HEK293 (cell line): ENCODE results near the gene PKD2L1.

Experiments
- GLIS1 ChIP-seq: fragments of 450-650 bp; formaldehyde crosslinking; IDR thresholded peaks from 2 replicates; pipeline ENCODE4 v1.5.1; 2016; ENCODE audit warnings: missing biosample characterization, missing genetic modification characterization
- HOXC10 ChIP-seq: sonication (generic); formaldehyde crosslinking; IDR thresholded peaks from 2 replicates; pipeline ENCODE4 v1.8.1; 2023; ENCODE audit warnings: mild to moderate bottlenecking, missing genetic modification reagents
- KLF8 ChIP-seq: fragments of 450-650 bp; formaldehyde crosslinking; IDR thresholded peaks from 2 replicates; pipeline ENCODE4 v1.5.1; 2016; ENCODE audit warnings: missing biosample characterization, missing genetic modification characterization
- KLF9 ChIP-seq: fragments of 450-650 bp; formaldehyde crosslinking; IDR thresholded peaks from 2 replicates; pipeline ENCODE4 v1.5.1; 2016; ENCODE audit warnings: missing biosample characterization, missing genetic modification characterization, low read depth
- OVOL3 ChIP-seq: fragments of 450-650 bp; formaldehyde crosslinking; IDR thresholded peaks from 2 replicates; pipeline ENCODE4 v1.5.1; 2016; ENCODE audit warnings: missing biosample characterization, missing genetic modification characterization
- ZBTB17 ChIP-seq: fragments of 450-650 bp; formaldehyde crosslinking; IDR thresholded peaks from 2 replicates; pipeline ENCODE4 v1.5.1; 2016; ENCODE audit warnings: missing biosample characterization, missing genetic modification characterization
- ZBTB7A ChIP-seq: fragments of 450-650 bp; formaldehyde crosslinking; IDR thresholded peaks from 2 replicates; pipeline ENCODE4 v1.5.1; 2016; ENCODE audit warnings: low read depth, missing biosample characterization, missing genetic modification characterization
- ZFHX2 ChIP-seq: fragments of 450-650 bp; formaldehyde crosslinking; conservative IDR thresholded peaks from 2 replicates; pipeline ENCODE4 v1.5.1; 2016; ENCODE audit warnings: missing biosample characterization, missing genetic modification characterization
- ZFP3 ChIP-seq: fragments of 450-650 bp; formaldehyde crosslinking; IDR thresholded peaks from 2 replicates; pipeline ENCODE4 v1.5.1; 2016; ENCODE audit warnings: low read depth, missing biosample characterization, missing genetic modification characterization
- ZFP41 ChIP-seq: fragments of 450-650 bp; formaldehyde crosslinking; IDR thresholded peaks from 2 replicates; pipeline ENCODE4 v1.5.1; 2016; ENCODE audit warnings: missing biosample characterization, missing genetic modification characterization, borderline replicate concordance
- ZNF146 ChIP-seq: fragments of 450-650 bp; formaldehyde crosslinking; IDR thresholded peaks from 2 replicates; pipeline ENCODE4 v1.5.1; 2016; ENCODE audit warnings: missing biosample characterization, missing genetic modification characterization
- ZNF175 ChIP-seq: fragments of 450-650 bp; formaldehyde crosslinking; IDR thresholded peaks from 2 replicates; pipeline ENCODE4 v1.5.1; 2016; ENCODE audit warnings: missing biosample characterization, missing genetic modification characterization
- ZNF214 ChIP-seq: fragments of 450-650 bp; formaldehyde crosslinking; IDR thresholded peaks from 2 replicates; pipeline ENCODE4 v1.5.1; 2017; ENCODE audit warnings: missing biosample characterization, mild to moderate bottlenecking, missing genetic modification characterization, borderline replicate concordance
- ZNF24 ChIP-seq: fragments of 450-650 bp; formaldehyde crosslinking; IDR thresholded peaks from 2 replicates; pipeline ENCODE4 v1.5.1; 2016; ENCODE audit warnings: missing biosample characterization, missing genetic modification characterization
- ZNF292 ChIP-seq: fragments of 450-650 bp; formaldehyde crosslinking; IDR thresholded peaks from 2 replicates; pipeline ENCODE4 v1.5.1; 2016; ENCODE audit warnings: low read depth, missing biosample characterization, missing genetic modification characterization, borderline replicate concordance
- ZNF366 ChIP-seq: fragments of 450-650 bp; formaldehyde crosslinking; conservative IDR thresholded peaks from 2 replicates; pipeline ENCODE4 v1.5.1; 2016; ENCODE audit warnings: missing biosample characterization, missing genetic modification characterization
- ZNF394 ChIP-seq: fragments of 450-650 bp; formaldehyde crosslinking; IDR thresholded peaks from 2 replicates; pipeline ENCODE4 v1.5.1; 2016; ENCODE audit warnings: missing biosample characterization, missing genetic modification characterization, mild to moderate bottlenecking, moderate library complexity, borderline replicate concordance
- ZNF416 ChIP-seq: fragments of 450-650 bp; formaldehyde crosslinking; IDR thresholded peaks from 2 replicates; pipeline ENCODE4 v1.5.1; 2016; ENCODE audit warnings: missing biosample characterization, missing genetic modification characterization
- ZNF423 ChIP-seq: fragments of 450-650 bp; formaldehyde crosslinking; IDR thresholded peaks from 2 replicates; pipeline ENCODE4 v1.5.1; 2016; ENCODE audit warnings: missing biosample characterization, missing genetic modification characterization
- ZNF473 ChIP-seq: fragments of 450-650 bp; formaldehyde crosslinking; IDR thresholded peaks from 2 replicates; pipeline ENCODE4 v1.5.1; 2017; ENCODE audit warnings: missing biosample characterization, missing genetic modification characterization
- ZNF623 ChIP-seq: fragments of 450-650 bp; formaldehyde crosslinking; IDR thresholded peaks from 2 replicates; pipeline ENCODE4 v1.5.1; 2016; ENCODE audit warnings: missing biosample characterization, missing genetic modification characterization
- ZSCAN16 ChIP-seq: fragments of 450-650 bp; formaldehyde crosslinking; IDR thresholded peaks from 2 replicates; pipeline ENCODE4 v1.5.1; 2016; ENCODE audit warnings: missing biosample characterization, missing genetic modification characterization
- TF ChIP-seq, protein P1 (sequence below): fragments of 450-650 bp; formaldehyde crosslinking; IDR thresholded peaks from 2 replicates; pipeline ENCODE4 v1.5.1; 2016; ENCODE audit warnings: missing biosample characterization, missing genetic modification characterization, borderline replicate concordance
- TF ChIP-seq, protein P2 (sequence below): fragments of 450-650 bp; IDR thresholded peaks from 2 replicates; pipeline ENCODE4 v1.5.1; 2018; ENCODE audit warnings: missing biosample characterization, mild to moderate bottlenecking, missing genetic modification characterization
- TF ChIP-seq, protein P3 (sequence below): fragments of 450-650 bp; formaldehyde crosslinking; IDR thresholded peaks from 2 replicates; pipeline ENCODE4 v1.5.1; 2016; ENCODE audit warnings: missing biosample characterization, missing genetic modification characterization
- TF ChIP-seq, protein P4 (sequence below): fragments of 450-650 bp; formaldehyde crosslinking; IDR thresholded peaks from 2 replicates; pipeline ENCODE4 v1.5.1; 2016; ENCODE audit warnings: missing biosample characterization, missing genetic modification characterization, borderline replicate concordance
- TF ChIP-seq, protein P5 (sequence below): fragments of 450-650 bp; formaldehyde crosslinking; IDR thresholded peaks from 2 replicates; pipeline ENCODE4 v1.5.0; 2017; ENCODE audit warnings: missing biosample characterization, missing genetic modification characterization, borderline replicate concordance

The PKD2L1 gene

DNA sequence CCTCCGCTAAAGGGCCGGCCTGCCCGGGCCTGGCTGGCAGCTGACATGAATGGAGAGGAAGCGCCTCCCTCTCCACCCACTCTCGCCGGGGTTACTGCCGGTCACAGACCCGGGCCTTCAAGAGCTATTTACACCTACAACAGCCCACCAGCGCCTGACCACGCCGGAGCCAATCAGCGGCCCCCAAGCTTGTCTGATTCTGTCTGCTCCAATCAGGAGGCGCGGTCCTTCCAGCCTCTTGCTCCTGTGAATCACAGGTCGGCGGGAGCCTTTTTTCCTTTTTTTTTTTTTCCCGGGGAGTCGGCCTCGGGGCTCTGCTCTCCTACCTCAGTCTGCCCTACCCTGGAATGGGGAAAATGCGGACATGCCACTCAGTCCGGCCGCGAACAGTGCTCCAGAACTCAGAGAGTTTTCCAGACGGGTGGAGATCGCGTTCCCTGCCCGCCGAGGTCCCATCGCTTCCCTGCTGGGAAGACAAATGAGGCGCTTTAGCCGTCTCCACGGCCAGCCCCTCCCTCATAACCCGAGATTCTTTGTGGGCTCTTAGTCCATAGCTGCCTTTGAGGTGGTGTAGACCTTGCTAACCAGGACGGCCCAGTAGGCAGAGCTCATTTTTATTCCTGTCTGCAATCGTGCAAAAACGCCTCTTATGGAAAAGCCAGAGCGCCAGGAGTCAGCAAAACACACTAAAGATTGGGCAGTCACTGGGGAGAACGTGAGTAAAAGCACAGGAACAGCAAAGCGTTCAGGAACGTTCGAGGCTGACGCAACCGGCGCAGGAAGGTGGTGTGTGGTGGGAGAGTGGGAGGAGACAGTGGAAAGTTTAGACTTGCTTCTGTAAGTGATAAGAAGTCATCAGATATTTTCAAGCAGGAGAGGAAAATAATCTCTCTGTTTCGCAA, 43.5 kb upstream of the PKD2L1 start (continued):
- TF ChIP-seq ZNF146 = no peak
- peak; percentile 10; the same call in 1 of the 2 replicates for TF ChIP-seq KLF8 (tag by site-specific recombination)
- TF ChIP-seq, protein P1, sequence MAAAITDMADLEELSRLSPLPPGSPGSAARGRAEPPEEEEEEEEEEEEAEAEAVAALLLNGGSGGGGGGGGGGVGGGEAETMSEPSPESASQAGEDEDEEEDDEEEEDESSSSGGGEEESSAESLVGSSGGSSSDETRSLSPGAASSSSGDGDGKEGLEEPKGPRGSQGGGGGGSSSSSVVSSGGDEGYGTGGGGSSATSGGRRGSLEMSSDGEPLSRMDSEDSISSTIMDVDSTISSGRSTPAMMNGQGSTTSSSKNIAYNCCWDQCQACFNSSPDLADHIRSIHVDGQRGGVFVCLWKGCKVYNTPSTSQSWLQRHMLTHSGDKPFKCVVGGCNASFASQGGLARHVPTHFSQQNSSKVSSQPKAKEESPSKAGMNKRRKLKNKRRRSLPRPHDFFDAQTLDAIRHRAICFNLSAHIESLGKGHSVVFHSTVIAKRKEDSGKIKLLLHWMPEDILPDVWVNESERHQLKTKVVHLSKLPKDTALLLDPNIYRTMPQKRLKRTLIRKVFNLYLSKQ (tag by site-specific recombination) = no peak
- TF ChIP-seq, protein P2, sequence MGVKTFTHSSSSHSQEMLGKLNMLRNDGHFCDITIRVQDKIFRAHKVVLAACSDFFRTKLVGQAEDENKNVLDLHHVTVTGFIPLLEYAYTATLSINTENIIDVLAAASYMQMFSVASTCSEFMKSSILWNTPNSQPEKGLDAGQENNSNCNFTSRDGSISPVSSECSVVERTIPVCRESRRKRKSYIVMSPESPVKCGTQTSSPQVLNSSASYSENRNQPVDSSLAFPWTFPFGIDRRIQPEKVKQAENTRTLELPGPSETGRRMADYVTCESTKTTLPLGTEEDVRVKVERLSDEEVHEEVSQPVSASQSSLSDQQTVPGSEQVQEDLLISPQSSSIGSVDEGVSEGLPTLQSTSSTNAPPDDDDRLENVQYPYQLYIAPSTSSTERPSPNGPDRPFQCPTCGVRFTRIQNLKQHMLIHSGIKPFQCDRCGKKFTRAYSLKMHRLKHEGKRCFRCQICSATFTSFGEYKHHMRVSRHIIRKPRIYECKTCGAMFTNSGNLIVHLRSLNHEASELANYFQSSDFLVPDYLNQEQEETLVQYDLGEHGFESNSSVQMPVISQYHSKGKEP = 0 out of 2 replicates have a peak, but pooled peaks have one; percentile 19
- no peak for TF ChIP-seq ZNF473 (tag by site-specific recombination)
- no peak for TF ChIP-seq ZBTB7A
- TF ChIP-seq ZNF292 = no peak
- no peak for TF ChIP-seq ZNF214
- TF ChIP-seq ZNF366 = peak; percentile 81
- TF ChIP-seq ZNF416 (tag by site-specific recombination) = no peak
- TF ChIP-seq ZBTB17 (tag by site-specific recombination) = peak; percentile 91
- no peak for TF ChIP-seq OVOL3 (tag by site-specific recombination)
- no peak for TF ChIP-seq ZNF623 (tag by site-specific recombination)
- peak; percentile 59 for TF ChIP-seq GLIS1
- TF ChIP-seq, protein P3, sequence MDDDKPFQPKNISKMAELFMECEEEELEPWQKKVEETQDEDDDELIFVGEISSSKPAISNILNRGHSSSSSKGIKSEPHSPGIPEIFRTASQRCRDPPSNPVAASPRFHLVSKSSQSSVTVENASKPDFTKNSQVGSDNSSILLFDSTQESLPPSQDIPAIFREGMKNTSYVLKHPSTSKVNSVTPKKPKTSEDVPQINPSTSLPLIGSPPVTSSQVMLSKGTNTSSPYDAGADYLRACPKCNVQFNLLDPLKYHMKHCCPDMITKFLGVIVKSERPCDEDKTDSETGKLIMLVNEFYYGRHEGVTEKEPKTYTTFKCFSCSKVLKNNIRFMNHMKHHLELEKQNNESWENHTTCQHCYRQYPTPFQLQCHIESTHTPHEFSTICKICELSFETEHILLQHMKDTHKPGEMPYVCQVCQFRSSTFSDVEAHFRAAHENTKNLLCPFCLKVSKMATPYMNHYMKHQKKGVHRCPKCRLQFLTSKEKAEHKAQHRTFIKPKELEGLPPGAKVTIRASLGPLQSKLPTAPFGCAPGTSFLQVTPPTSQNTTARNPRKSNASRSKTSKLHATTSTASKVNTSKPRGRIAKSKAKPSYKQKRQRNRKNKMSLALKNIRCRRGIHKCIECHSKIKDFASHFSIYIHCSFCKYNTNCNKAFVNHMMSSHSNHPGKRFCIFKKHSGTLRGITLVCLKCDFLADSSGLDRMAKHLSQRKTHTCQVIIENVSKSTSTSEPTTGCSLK = no peak
- no peak for TF ChIP-seq ZFP41
- no peak; the same call in 1 of the 2 replicates for TF ChIP-seq KLF9 (tag by site-specific recombination)
- TF ChIP-seq, protein P4, sequence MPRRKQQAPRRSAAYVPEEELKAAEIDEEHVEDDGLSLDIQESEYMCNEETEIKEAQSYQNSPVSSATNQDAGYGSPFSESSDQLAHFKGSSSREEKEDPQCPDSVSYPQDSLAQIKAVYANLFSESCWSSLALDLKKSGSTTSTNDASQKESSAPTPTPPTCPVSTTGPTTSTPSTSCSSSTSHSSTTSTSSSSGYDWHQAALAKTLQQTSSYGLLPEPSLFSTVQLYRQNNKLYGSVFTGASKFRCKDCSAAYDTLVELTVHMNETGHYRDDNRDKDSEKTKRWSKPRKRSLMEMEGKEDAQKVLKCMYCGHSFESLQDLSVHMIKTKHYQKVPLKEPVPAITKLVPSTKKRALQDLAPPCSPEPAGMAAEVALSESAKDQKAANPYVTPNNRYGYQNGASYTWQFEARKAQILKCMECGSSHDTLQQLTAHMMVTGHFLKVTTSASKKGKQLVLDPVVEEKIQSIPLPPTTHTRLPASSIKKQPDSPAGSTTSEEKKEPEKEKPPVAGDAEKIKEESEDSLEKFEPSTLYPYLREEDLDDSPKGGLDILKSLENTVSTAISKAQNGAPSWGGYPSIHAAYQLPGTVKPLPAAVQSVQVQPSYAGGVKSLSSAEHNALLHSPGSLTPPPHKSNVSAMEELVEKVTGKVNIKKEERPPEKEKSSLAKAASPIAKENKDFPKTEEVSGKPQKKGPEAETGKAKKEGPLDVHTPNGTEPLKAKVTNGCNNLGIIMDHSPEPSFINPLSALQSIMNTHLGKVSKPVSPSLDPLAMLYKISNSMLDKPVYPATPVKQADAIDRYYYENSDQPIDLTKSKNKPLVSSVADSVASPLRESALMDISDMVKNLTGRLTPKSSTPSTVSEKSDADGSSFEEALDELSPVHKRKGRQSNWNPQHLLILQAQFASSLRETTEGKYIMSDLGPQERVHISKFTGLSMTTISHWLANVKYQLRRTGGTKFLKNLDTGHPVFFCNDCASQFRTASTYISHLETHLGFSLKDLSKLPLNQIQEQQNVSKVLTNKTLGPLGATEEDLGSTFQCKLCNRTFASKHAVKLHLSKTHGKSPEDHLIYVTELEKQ (tag by site-specific recombination) = 0 out of 2 replicates have a peak, but pooled peaks have one; percentile 14
- TF ChIP-seq ZNF394 = no peak
- no peak for TF ChIP-seq ZFP3 (tag by site-specific recombination)
- TF ChIP-seq ZNF423 = 0 out of 2 replicates have a peak, but pooled peaks have one; percentile 46
- TF ChIP-seq ZNF175 (tag by site-specific recombination) = no peak
- TF ChIP-seq ZFHX2 (tag by site-specific recombination) = peak; percentile 93
- no peak for TF ChIP-seq ZSCAN16 (tag by site-specific recombination)
- TF ChIP-seq, protein P5, sequence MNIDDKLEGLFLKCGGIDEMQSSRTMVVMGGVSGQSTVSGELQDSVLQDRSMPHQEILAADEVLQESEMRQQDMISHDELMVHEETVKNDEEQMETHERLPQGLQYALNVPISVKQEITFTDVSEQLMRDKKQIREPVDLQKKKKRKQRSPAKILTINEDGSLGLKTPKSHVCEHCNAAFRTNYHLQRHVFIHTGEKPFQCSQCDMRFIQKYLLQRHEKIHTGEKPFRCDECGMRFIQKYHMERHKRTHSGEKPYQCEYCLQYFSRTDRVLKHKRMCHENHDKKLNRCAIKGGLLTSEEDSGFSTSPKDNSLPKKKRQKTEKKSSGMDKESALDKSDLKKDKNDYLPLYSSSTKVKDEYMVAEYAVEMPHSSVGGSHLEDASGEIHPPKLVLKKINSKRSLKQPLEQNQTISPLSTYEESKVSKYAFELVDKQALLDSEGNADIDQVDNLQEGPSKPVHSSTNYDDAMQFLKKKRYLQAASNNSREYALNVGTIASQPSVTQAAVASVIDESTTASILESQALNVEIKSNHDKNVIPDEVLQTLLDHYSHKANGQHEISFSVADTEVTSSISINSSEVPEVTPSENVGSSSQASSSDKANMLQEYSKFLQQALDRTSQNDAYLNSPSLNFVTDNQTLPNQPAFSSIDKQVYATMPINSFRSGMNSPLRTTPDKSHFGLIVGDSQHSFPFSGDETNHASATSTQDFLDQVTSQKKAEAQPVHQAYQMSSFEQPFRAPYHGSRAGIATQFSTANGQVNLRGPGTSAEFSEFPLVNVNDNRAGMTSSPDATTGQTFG = no peak
- no peak for TF ChIP-seq HOXC10 (CRISPR knock-in tag)
- TF ChIP-seq ZNF24 (tag by site-specific recombination) = 0 out of 2 replicates have a peak, but pooled peaks have one; percentile 26
